GM12878 (cell line): ENCODE results near the gene SLC45A3.

Experiments
- IRF3 ChIP-seq: fragments of 450-650 bp; IDR thresholded peaks from 2 replicates; pipeline ENCODE4 v1.6.1; 2014; ENCODE audit warnings: mild to moderate bottlenecking
- JUNB ChIP-seq: IDR thresholded peaks from 2 replicates; pipeline ENCODE4 v1.6.1; 2016; ENCODE audit warnings: antibody characterized with exemption, mild to moderate bottlenecking
- MAX ChIP-seq: IDR thresholded peaks from 2 replicates; pipeline ENCODE4 v1.6.1; 2012; ENCODE audit warnings: low read depth, low read length, improper control_type of control experiment
- REST ChIP-seq: IDR thresholded peaks from 2 replicates; pipeline ENCODE4 v1.6.1; 2012; ENCODE audit warnings: mild to moderate bottlenecking, low read depth, low read length

- TF ChIP-seq JUNB (no peak), IRF3 (no peak), REST (no peak), MAX (no peak)
Observed at GRCh38 chr1:205693421-205693991, 13.2 kb upstream of the SLC45A3 start.
